GM23338 (cell line): Measurements from ENCODE around the gene BANK1. TPM values are rescaled to one million over a fixed set of nuclear protein-coding genes. Genes with fewer than 3 reads are reported as not detected.

Experiments used
- ATAC-seq: fragments of 200-7000 bp; cut with Tn5 transposase; 3 replicates; pipeline ENCODE4 v1.9.1; 2020
- DNase-seq: peaks from one replicate; pipeline ENCODE4 v3.0.0-alpha.2; 2015; ENCODE audit warnings: low spot score
- H2AFZ ChIP-seq: fragments of 200-600 bp; sonication (generic); 2 replicates; pipeline ENCODE4 v1.8.0; 2016; ENCODE audit warnings: antibody characterized with exemption, mild to moderate bottlenecking, moderate library complexity
- H3F3A ChIP-seq: fragments of 200-600 bp; sonication (generic); replicated peaks from 2 replicates; pipeline ENCODE4 v1.8.0; 2017; ENCODE audit warnings: antibody characterized with exemption, mixed run types, low read depth
- H3K27ac ChIP-seq: fragments of 200-600 bp; sonication (generic); 2 replicates; pipeline ENCODE4 v1.6.1; 2016; ENCODE audit warnings: low read depth
- H3K27me3 ChIP-seq: fragments of 200-600 bp; sonication (generic); 2 replicates; pipeline ENCODE4 v1.8.0; 2016; ENCODE audit warnings: mild to moderate bottlenecking, mixed run types, moderate library complexity; ENCODE audit not compliant: insufficient read depth
- H3K36me3 ChIP-seq: fragments of 200-600 bp; sonication (generic); 2 replicates; pipeline ENCODE4 v1.8.0; 2016; ENCODE audit warnings: mild to moderate bottlenecking; ENCODE audit not compliant: insufficient read depth
- H3K4me1 ChIP-seq: fragments of 200-600 bp; sonication (generic); 2 replicates; pipeline ENCODE4 v1.8.0; 2016; ENCODE audit warnings: mild to moderate bottlenecking, moderate library complexity; ENCODE audit not compliant: insufficient read depth
- H3K4me2 ChIP-seq: fragments of 200-600 bp; sonication (generic); 2 replicates; pipeline ENCODE4 v1.7.1; 2017; ENCODE audit warnings: mixed run types
- H3K4me3 ChIP-seq: fragments of 200-600 bp; sonication (generic); 2 replicates; pipeline ENCODE4 v1.6.1; 2016; ENCODE audit warnings: mixed run types
- H3K79me2 ChIP-seq: fragments of 200-600 bp; sonication (generic); replicated peaks from 2 replicates; pipeline ENCODE4 v1.8.0; 2017; ENCODE audit warnings: mild to moderate bottlenecking; ENCODE audit not compliant: insufficient read depth
- H3K9me2 ChIP-seq: fragments of 200-600 bp; sonication (generic); 2 replicates; pipeline ENCODE4 v1.8.0; 2017; ENCODE audit not compliant: insufficient read depth
- H4K20me1 ChIP-seq: fragments of 200-600 bp; sonication (generic); replicated peaks from 2 replicates; pipeline ENCODE4 v1.8.0; 2017; ENCODE audit warnings: mild to moderate bottlenecking; ENCODE audit not compliant: insufficient read depth
- H3K27ac Mint-ChIP-seq: 2 replicates; pipeline ENCODE4 v1.8.0; 2020; ENCODE audit warnings: inconsistent platforms, mild to moderate bottlenecking, moderate library complexity, mixed read lengths
- H3K27me3 Mint-ChIP-seq: 3 replicates; pipeline ENCODE4 v1.8.0; 2022; ENCODE audit warnings: low read depth, mild to moderate bottlenecking, moderate library complexity, mixed read lengths, inconsistent platforms; ENCODE audit not compliant: insufficient read depth, poor library complexity
- H3K36me3 Mint-ChIP-seq: 3 replicates; pipeline ENCODE4 v1.8.0; 2021; ENCODE audit warnings: low read depth, mild to moderate bottlenecking, inconsistent platforms, moderate library complexity, mixed read lengths
- H3K4me1 Mint-ChIP-seq: 3 replicates; pipeline ENCODE4 v1.8.0; 2020; ENCODE audit warnings: mild to moderate bottlenecking, inconsistent platforms, mixed read lengths
- H3K4me3 Mint-ChIP-seq: 3 replicates; pipeline ENCODE4 v1.8.0; 2021; ENCODE audit warnings: moderate library complexity, mild to moderate bottlenecking, inconsistent platforms, mixed read lengths
- H3K9me3 Mint-ChIP-seq: 3 replicates; pipeline ENCODE4 v1.8.0; 2020; ENCODE audit warnings: moderate library complexity, mild to moderate bottlenecking, inconsistent platforms, mixed read lengths
- EZH2phosphoT487 ChIP-seq: fragments of 200-600 bp; sonication (generic); IDR thresholded peaks from one replicate; pipeline ENCODE4 v1.8.1; 2018; ENCODE audit warnings: antibody characterized with exemption; ENCODE audit not compliant: unreplicated experiment
- NANOG ChIP-seq: IDR thresholded peaks from 2 replicates; pipeline ENCODE4 v1.6.1; 2016; ENCODE audit warnings: antibody characterized with exemption, borderline replicate concordance
- POLR2AphosphoS5 ChIP-seq: IDR thresholded peaks from 2 replicates; pipeline ENCODE4 v1.6.1; 2016; ENCODE audit warnings: antibody characterized with exemption, low read depth
- REST ChIP-seq: IDR thresholded peaks from one replicate; pipeline ENCODE4 v1.6.1; 2018; ENCODE audit warnings: antibody characterized with exemption; ENCODE audit not compliant: unreplicated experiment
- ZNF331 ChIP-seq: fragments of 250-450 bp; sonication (Bioruptor Pico); IDR thresholded peaks from 2 replicates; pipeline ENCODE4 v1.5.0; 2020; ENCODE audit warnings: low read depth, mild to moderate bottlenecking, moderate library complexity
- polyA plus RNA-seq: library from polyadenylated mRNA; unstranded; fragments of >200 nt; fragmentation: Nextera tagmentation; extraction: Ambion mirVana; gene quantifications from 2 replicates; pipeline ENCODE4 v1.2.1, GENCODE V29; 2016
- total RNA-seq: library from RNA; depleted of rRNA; stranded (reverse); fragments of >200 nt; shearing (Covaris generic); gene quantifications from 2 replicates; pipeline ENCODE4 v1.2.3, GENCODE V29; 2014
- TF ChIP-seq, protein P1 (sequence below): IDR thresholded peaks from 2 replicates; pipeline ENCODE4 v1.6.1; 2016; ENCODE audit warnings: antibody characterized with exemption
- TF ChIP-seq, protein P2 (sequence below), 2 experiments: fragments of 200-600 bp in 1 of 2; sonication (generic) in 1 of 2; conservative IDR thresholded peaks; 2 replicates each; pipeline versions ENCODE4 v1.5.1 to v1.6.1; 2016 to 2017; ENCODE audit warnings: antibody characterized with exemption in 2 of 2, low read depth in 2 of 2, mild to moderate bottlenecking in 2 of 2, moderate library complexity in 1 of 2

BANK1 gene
- total and polyA plus RNA-seq, 2 experiments from 2014 or later = 0.86 to 0.87 TPM

DNA sequence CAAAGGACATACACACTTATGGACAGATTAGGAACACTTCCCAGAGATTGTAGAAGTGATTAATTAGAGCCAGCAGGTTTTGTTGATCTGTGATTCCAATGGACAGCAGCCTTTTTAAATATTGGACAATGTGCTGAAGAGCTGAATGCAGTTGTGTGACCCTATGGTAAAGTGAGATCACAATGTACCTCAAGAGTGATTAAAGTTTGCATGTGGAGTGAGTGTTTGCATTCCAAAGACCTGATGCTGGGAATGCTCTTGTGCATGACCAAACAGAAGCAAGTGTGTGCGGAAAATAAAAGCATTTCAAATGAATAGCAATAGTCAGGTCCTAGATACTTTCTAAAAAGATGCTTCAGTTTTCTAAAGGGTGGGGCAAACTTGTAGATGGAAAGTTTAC lies 154.1 kb downstream of the BANK1 start (continued):
- TF ChIP-seq REST (no peak), ZNF331 (CRISPR knock-in tag) (no peak), EZH2phosphoT487 (no peak), NANOG (no peak), POLR2AphosphoS5 (no peak)
- TF ChIP-seq, protein P1, sequence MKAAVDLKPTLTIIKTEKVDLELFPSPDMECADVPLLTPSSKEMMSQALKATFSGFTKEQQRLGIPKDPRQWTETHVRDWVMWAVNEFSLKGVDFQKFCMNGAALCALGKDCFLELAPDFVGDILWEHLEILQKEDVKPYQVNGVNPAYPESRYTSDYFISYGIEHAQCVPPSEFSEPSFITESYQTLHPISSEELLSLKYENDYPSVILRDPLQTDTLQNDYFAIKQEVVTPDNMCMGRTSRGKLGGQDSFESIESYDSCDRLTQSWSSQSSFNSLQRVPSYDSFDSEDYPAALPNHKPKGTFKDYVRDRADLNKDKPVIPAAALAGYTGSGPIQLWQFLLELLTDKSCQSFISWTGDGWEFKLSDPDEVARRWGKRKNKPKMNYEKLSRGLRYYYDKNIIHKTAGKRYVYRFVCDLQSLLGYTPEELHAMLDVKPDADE = no peak
- TF ChIP-seq, protein P2, sequence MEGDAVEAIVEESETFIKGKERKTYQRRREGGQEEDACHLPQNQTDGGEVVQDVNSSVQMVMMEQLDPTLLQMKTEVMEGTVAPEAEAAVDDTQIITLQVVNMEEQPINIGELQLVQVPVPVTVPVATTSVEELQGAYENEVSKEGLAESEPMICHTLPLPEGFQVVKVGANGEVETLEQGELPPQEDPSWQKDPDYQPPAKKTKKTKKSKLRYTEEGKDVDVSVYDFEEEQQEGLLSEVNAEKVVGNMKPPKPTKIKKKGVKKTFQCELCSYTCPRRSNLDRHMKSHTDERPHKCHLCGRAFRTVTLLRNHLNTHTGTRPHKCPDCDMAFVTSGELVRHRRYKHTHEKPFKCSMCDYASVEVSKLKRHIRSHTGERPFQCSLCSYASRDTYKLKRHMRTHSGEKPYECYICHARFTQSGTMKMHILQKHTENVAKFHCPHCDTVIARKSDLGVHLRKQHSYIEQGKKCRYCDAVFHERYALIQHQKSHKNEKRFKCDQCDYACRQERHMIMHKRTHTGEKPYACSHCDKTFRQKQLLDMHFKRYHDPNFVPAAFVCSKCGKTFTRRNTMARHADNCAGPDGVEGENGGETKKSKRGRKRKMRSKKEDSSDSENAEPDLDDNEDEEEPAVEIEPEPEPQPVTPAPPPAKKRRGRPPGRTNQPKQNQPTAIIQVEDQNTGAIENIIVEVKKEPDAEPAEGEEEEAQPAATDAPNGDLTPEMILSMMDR (conservative IDR thresholded peaks at IDR 0.05; ENCODE audit: low read depth in 2 of 2) = no peak

- Mint-ChIP-seq H3K27ac (peak overlapping the region; percentile 33), H3K4me3 (no peak overlapping the region), H3K27me3 (no peaks in the 10 kb centered on the region), H3K36me3 (no peaks in the 10 kb centered on the region), H3K9me3 (no peaks in the 10 kb centered on the region), H3K4me1 (peaks cover 49% of the 10 kb centered on the region)
- no peak for DNase-seq
- no peak overlapping the region for H3K4me2 ChIP-seq
- H3K4me3 ChIP-seq = no peak overlapping the region
- no peak for ATAC-seq
- H3K36me3 ChIP-seq = no peaks in the 10 kb centered on the region
- H3K27ac ChIP-seq = no peak overlapping the region
- no peak overlapping the region for H2AFZ ChIP-seq
- no peaks in the 10 kb centered on the region for H3K27me3 ChIP-seq
- no peaks in the 10 kb centered on the region for H3K79me2 ChIP-seq
- H3K9me2 ChIP-seq = no peaks in the 10 kb centered on the region
- TF ChIP-seq NANOG (no peak), EZH2phosphoT487 (no peak)
- TF ChIP-seq, protein P2 (conservative IDR thresholded peaks at IDR 0.05; ENCODE audit: low read depth in 2 of 2) = no peak
- TF ChIP-seq, protein P1 = no peak
- H3K4me1 ChIP-seq = peaks cover 30% of the 10 kb centered on the region; the same call in 1 of the 2 replicates
- H3F3A ChIP-seq = no peaks in the 10 kb centered on the region
- no peaks in the 10 kb centered on the region for H4K20me1 ChIP-seq
Observed at GRCh38 chr4:101948055-101948454, 157.5 kb downstream of the BANK1 start.
